ENCODE results near the gene FAM83E.
"Not testable (repeated sequence)": the region's sequence is repeated elsewhere in the genome, so short reads cannot be mapped to it uniquely, and the experiment has no call there.

FAM83E gene

DNA sequence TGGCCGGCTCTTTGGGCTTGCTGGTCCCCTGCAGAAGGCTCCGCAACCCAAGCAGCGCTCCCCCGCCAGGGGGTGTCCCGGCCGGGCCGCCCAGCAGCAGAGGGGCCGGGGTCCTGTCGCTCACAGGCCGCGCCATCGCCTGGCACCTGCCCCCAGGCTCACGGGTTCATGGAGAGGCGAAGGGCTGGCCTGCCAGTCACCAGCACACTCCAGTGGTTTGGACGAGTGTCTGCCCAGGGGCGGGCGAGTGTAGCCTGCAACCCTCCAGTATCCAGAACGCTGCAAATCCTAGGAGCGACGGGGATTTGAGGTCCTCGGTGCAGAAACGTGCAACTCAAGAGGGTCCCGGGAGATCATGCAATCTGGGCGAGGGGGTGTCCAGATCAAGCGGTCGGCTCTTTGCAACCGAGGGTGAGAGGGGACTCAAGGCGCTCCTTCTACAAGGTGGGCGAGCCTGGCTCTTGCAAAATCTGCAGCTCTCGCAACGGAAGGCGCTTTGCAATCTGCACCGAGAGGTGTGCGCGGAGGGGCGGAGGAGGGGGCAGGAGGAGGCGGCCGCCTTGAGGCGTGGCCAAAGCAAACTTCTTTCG lies 22.1 kb upstream of the FAM83E start, which contains the start of gene DBP:
DBP (minus strand) TSS at position 521 of the 590 bp plus-strand sequence; CDS start at position 136, 385 bp downstream.
- Mint-ChIP-seq H3K27ac (peak within 1 kb of the TSS; percentile 94), H3K9me3 (no peaks in the 10 kb centered on the region), H3K4me1 (ENCODE audit: low read depth) (peaks cover 68% of the 10 kb centered on the region), H3K27me3 (no peaks in the 10 kb centered on the region), H3K4me3 (peak within 1 kb of the TSS; percentile 99), H3K36me3 (ENCODE audit: low read depth) (peaks cover 64% of the 10 kb centered on the region)
- intact Hi-C loops (cut with micrococcal nuclease): loop anchor here (1.0 kb wide), 1 partner anchor 18 kb away; the partner anchor contains the start of genes RPL18 and SPHK2

GRCh38 chr19:48635966-48636858 lies 21.3 kb upstream of the FAM83E start:
- H3K4me1 Mint-ChIP-seq (ENCODE audit: low read depth): peaks cover 71% of the 10 kb centered on the region
- intact Hi-C loops (cut with micrococcal nuclease): no loop called here
- H3K27ac Mint-ChIP-seq: peak overlapping the region; percentile 94

GRCh38 chr19:48635263-48635965 lies 20.5 kb upstream of the FAM83E start:
- intact Hi-C loops (cut with micrococcal nuclease): no loop called here
- Mint-ChIP-seq H3K4me3 (peak overlapping the region; percentile 99), H3K36me3 (ENCODE audit: low read depth) (peaks cover 79% of the 10 kb centered on the region), H3K4me1 (ENCODE audit: low read depth) (peaks cover 79% of the 10 kb centered on the region), H3K27me3 (no peaks in the 10 kb centered on the region), H3K27ac (peak overlapping the region; percentile 94), H3K9me3 (no peaks in the 10 kb centered on the region)

More at GRCh38 chr19:48635966-48636858, 21.3 kb upstream of the FAM83E start:
- H3K27me3 Mint-ChIP-seq: no peaks in the 10 kb centered on the region
- H3K4me3 Mint-ChIP-seq: peak overlapping the region; percentile 99
- no peaks in the 10 kb centered on the region for H3K9me3 Mint-ChIP-seq
- H3K36me3 Mint-ChIP-seq (ENCODE audit: low read depth): peaks cover 71% of the 10 kb centered on the region

DNA sequence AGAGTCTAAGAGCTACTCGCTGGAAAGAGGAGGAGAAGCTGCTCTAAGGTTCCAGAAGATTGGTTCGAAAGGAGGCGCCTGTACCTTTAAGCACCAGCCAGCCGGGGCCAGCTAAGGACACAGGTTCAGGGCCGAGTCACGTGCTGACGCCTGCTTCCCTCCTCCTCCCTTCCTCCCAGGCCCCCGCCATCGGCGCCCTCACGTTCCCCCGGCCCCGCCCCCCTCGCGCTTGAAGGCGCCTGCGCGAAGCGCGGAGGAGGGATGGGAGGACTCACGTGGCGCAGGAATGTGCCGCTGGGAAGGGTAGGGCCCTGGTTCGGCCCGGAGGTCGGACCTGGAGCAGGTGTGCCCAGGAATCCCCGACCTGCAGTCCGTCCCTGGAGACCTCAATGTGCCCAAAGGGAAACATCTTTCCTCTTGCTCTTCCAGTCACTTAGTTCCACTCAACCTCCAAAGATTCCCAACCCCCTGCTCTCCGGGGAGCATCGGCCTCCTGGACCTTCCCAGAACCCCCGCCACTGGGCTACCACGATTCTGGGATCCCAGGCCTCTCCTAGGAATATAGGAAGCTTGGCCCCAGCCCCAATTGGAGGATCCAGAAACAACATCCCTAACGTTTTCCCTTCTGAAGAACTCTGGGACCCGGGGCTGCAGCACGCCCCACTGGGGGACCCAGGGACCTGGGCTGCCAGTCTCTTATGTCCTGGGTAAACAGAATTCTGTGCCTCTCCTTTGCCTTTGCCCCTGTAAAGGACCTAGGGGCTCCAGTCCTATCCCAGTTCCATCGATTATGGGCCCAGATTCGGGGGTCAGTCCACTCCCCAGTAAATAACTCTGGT lies 19.8 kb upstream of the FAM83E start:
- Mint-ChIP-seq H3K36me3 (ENCODE audit: low read depth) (peaks cover 83% of the 10 kb centered on the region), H3K9me3 (no peaks in the 10 kb centered on the region), H3K4me3 (peak overlapping the region; percentile 99), H3K4me1 (ENCODE audit: low read depth) (peaks cover 80% of the 10 kb centered on the region), H3K27ac (peak overlapping the region; percentile 94), H3K27me3 (no peaks in the 10 kb centered on the region)
- intact Hi-C loops (cut with micrococcal nuclease): no loop called here

DNA sequence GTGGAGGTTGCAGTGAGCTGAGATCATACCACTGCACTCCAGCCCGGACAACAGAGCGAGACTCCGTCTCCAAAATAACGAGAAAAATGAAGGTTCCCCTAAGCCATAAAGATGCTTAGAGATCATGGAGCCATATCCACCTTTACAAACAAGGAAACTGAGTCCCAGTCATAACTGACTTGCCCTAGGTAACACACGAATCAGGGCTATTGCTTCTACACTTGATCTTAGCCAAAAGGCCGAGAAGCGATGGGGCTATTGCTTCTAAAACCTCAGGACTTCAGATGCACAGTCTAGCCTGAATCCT lies 19.1 kb upstream of the FAM83E start:
- Mint-ChIP-seq H3K4me3 (peak overlapping the region; percentile 99), H3K4me1 (ENCODE audit: low read depth) (peaks cover 76% of the 10 kb centered on the region), H3K27me3 (no peaks in the 10 kb centered on the region), H3K36me3 (ENCODE audit: low read depth) (peaks cover 85% of the 10 kb centered on the region), H3K9me3 (no peaks in the 10 kb centered on the region), H3K27ac (peak overlapping the region; percentile 94)
- intact Hi-C loops (cut with micrococcal nuclease): no loop called here

- peaks cover 76% of the 10 kb centered on the region for H3K4me1 Mint-ChIP-seq (ENCODE audit: low read depth)
- peak overlapping the region; percentile 99 for H3K4me3 Mint-ChIP-seq
- intact Hi-C loops (cut with micrococcal nuclease): no loop called here
- no peaks in the 10 kb centered on the region for H3K27me3 Mint-ChIP-seq
- no peaks in the 10 kb centered on the region for H3K9me3 Mint-ChIP-seq
- peak overlapping the region; percentile 94 for H3K27ac Mint-ChIP-seq
- peaks cover 85% of the 10 kb centered on the region for H3K36me3 Mint-ChIP-seq (ENCODE audit: low read depth)
Observed at GRCh38 chr19:48633148-48634035, 18.5 kb upstream of the FAM83E start.

DNA sequence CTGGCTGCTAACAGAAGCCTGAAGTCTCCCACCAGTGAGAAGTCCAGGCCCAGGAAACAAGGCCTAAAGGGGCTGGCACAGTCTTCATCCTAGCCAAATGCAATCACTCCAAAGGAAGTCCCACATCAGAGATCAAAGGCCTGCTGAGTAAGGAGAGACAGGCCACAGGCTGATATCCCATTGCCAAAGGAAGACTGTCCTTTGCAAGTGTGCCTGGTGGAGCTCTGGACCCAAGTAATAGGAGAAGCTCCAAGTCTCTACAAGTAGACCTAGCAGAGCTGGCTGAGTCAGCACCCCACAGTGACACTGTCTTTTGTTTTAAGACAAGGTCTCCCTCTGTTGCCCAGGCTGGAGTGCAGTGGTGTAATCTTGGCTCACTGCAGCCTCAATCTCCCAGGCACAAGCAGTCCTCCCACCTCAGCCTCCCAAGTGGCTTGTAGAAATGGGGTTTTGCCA lies 17.8 kb upstream of the FAM83E start:
- H3K9me3 Mint-ChIP-seq: no peaks in the 10 kb centered on the region
- peaks cover 85% of the 10 kb centered on the region for H3K36me3 Mint-ChIP-seq (ENCODE audit: low read depth)
- H3K4me3 Mint-ChIP-seq: peak overlapping the region; percentile 99
- H3K27me3 Mint-ChIP-seq: no peaks in the 10 kb centered on the region
- intact Hi-C loops (cut with micrococcal nuclease): no loop called here
- H3K4me1 Mint-ChIP-seq (ENCODE audit: low read depth): peaks cover 71% of the 10 kb centered on the region
- peak overlapping the region; percentile 94 for H3K27ac Mint-ChIP-seq

DNA sequence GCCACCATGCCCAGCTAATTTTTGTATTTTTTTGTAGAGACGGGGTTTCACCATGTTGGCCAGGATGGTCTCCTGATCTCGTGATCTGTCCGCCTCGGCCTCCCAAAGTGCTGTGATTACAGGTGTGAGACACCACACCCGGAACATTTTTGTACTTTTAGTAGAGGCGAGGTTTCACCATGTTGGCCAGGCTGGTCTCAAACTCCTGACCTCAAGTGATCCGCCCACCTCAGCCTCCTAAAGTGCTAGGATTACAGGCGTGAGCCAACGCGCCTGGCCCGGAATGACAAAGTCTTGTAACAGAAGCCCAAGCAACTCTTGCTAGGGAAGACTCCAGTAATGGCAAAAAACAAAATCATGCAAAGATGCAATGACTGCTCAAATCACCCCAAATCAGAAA lies 17.4 kb upstream of the FAM83E start:
- peak overlapping the region; percentile 17 for H3K4me3 Mint-ChIP-seq
- H3K4me1 Mint-ChIP-seq (ENCODE audit: low read depth): peaks cover 68% of the 10 kb centered on the region
- intact Hi-C loops (cut with micrococcal nuclease); H3K27me3 Mint-ChIP-seq; H3K9me3 Mint-ChIP-seq: not testable (repeated sequence)
- H3K36me3 Mint-ChIP-seq (ENCODE audit: low read depth): peaks cover 87% of the 10 kb centered on the region
- H3K27ac Mint-ChIP-seq: peak overlapping the region; percentile 94

DNA sequence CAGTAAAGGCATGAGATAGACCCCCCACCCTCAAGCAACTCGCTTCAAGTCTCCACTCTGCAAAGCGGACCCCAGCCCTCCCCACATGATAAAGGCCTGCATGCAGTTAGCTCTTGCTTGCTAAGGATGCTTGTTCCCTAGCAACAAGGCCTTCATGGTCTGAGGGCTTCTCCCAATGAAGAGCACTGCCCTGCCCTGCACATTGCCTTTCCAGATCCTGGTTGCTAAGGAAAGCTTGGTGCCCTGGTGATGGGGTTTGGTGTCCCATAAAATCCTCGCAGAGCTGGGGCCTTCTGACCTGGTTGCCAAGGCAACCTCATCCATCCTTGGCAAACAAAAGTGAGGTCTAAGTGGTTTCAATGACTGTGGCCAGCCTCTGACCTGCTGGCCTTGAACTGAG lies 16.3 kb upstream of the FAM83E start:
- Mint-ChIP-seq H3K27ac (peak overlapping the region; percentile 80), H3K27me3 (no peaks in the 10 kb centered on the region), H3K36me3 (ENCODE audit: low read depth) (peaks cover 88% of the 10 kb centered on the region), H3K9me3 (no peaks in the 10 kb centered on the region), H3K4me1 (ENCODE audit: low read depth) (peaks cover 67% of the 10 kb centered on the region), H3K4me3 (no peak overlapping the region)
- intact Hi-C loops (cut with micrococcal nuclease): no loop called here

DNA sequence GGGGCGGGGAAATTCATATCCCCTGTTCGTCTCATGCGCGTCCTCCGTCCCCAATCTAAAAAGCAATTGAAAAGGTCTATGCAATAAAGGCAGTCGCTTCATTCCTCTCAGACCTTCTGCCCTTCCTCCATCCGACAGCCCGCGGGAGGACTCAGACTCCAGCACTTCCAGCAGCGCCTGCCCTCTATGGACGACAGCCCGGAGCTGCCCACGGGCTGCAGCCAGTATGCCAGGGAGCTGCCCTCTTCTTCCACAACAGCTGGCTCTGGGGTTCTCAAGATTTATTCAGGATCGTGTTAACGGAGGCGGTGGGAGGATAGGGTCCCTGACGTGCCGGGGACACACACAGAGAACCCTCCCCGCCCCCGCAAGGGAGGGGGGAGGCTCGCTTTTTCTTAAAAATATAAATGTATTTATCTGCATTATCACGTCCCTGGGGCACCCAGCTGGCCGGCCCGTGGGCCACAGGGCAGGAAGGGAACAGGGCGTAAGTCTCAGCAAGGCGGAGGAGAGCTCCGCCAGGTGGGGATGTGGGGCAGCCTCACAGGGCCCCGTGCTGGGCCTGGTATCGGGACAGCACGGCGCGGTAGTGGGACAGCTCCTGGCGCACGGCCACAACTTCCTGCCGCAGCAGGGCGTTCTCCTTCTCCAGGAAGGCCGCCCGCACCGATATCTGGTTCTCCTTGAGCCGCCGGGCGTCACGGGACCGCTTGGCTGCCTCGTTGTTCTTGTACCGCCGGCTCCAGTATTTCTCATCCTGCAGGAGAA lies 15.6 kb upstream of the FAM83E start:
- peak overlapping the region; percentile 80 for H3K27ac Mint-ChIP-seq
- H3K36me3 Mint-ChIP-seq (ENCODE audit: low read depth): peaks cover 88% of the 10 kb centered on the region
- H3K27me3 Mint-ChIP-seq: no peaks in the 10 kb centered on the region
- intact Hi-C loops (cut with micrococcal nuclease): no loop called here
- peaks cover 68% of the 10 kb centered on the region for H3K4me1 Mint-ChIP-seq (ENCODE audit: low read depth)
- peak overlapping the region; percentile 47 for H3K4me3 Mint-ChIP-seq
- no peaks in the 10 kb centered on the region for H3K9me3 Mint-ChIP-seq

GRCh38 chr19:48629599-48630295 lies 14.9 kb upstream of the FAM83E start:
- H3K27me3 Mint-ChIP-seq: no peaks in the 10 kb centered on the region
- peak overlapping the region; percentile 80 for H3K27ac Mint-ChIP-seq
- H3K9me3 Mint-ChIP-seq: no peaks in the 10 kb centered on the region
- peaks cover 91% of the 10 kb centered on the region for H3K36me3 Mint-ChIP-seq (ENCODE audit: low read depth)
- H3K4me1 Mint-ChIP-seq (ENCODE audit: low read depth): peaks cover 68% of the 10 kb centered on the region
- intact Hi-C loops (cut with micrococcal nuclease): no loop called here
- no peak overlapping the region for H3K4me3 Mint-ChIP-seq

DNA sequence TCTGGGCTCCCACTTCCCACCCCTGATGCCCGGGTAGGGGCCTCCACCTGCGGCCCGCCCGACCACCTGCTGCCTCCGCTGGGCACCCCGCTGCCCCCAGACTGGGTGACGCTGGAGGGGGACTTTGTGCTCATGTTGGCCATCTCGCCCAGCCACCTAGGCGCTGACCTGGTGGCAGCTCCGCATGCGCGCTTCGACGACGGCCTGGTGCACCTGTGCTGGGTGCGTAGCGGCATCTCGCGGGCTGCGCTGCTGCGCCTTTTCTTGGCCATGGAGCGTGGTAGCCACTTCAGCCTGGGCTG lies 14.4 kb upstream of the FAM83E start:
- Mint-ChIP-seq H3K4me1 (ENCODE audit: low read depth) (peaks cover 70% of the 10 kb centered on the region), H3K36me3 (ENCODE audit: low read depth) (peaks cover 92% of the 10 kb centered on the region), H3K27ac (peak overlapping the region; percentile 19), H3K27me3 (no peaks in the 10 kb centered on the region), H3K9me3 (no peaks in the 10 kb centered on the region), H3K4me3 (no peak overlapping the region)
- intact Hi-C loops (cut with micrococcal nuclease): no loop called here

All from dendritic cell treated with granulocyte-macrophage colony-stimulating factor and Interleukin-4, amounts not matched to agents 40 ng/mL and 50 ng/mL, for 4 days (primary cell).